Measurements from ENCODE around the gene PLAU. TPM values are rescaled to one million over a fixed set of nuclear protein-coding genes. Genes with fewer than 3 reads are reported as not detected.

The PLAU gene
- total and polyA plus RNA-seq, 7 donors: 2.5 to 15.7 (median 3.8) TPM

- H3K27ac ChIP-seq: no peak overlapping the region
- WGBS, 2 donors: 92 to 94% methylated on average over 2 of the region's 2 CpGs
- TF ChIP-seq POLR2AphosphoS5 (IDR thresholded peaks at IDR 0.05) (no peak), POLR2A (IDR thresholded peaks at IDR 0.05) (no peak), EP300 (IDR thresholded peaks at IDR 0.05) (no peak), CTCF (IDR thresholded peaks at IDR 0.05) (no peak)
- no peaks in the 10 kb centered on the region for H3K9me3 ChIP-seq
- H3K27me3 ChIP-seq: no peaks in the 10 kb centered on the region
- H3K4me3 ChIP-seq: no peak overlapping the region
- no peaks in the 10 kb centered on the region for H3K36me3 ChIP-seq
- H3K4me1 ChIP-seq: peaks cover 0 to 15% (median 13%) of the 10 kb centered on the region in 4 donors
- intact Hi-C loops (cut with DNase I): no loop called here
- DNase-seq: no peak
These were observed 8.6 kb upstream of the PLAU start for GRCh38 chr10:73902351-73902750.

DNA sequence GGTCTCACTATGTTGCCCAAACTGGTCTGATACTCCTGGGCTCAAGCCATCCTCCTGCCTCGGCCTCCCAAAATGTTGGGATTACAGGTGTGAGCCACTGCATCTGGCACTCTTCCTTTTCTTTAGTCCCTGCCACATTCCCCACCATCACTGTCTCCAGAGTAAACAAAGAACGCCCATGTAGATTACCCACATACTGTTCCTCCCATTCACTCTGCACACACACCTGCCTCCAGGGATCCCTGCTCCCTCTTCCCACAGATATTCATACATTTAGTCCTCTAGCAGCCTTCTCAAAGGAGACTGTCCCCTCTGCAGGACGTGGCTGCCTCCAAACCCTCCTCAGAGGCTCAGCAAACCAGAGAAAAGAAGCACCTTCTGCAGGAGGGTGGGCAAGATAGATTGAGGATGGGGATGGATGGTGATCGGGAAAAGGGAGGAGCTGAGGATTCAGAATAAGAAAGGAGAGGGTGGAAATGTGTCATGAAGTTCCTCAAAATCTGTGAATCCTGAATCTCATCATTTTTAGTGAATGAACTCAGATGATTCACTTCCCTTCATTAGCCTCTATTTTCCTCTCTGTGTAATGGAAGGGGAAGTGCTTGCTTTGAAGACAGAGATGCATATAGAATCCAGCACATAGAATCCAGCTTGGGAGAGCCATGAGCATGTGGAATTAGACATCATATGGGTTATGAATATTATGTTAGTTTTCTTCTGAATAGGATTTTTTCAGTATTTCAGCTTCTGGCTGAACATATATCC is 5.5 kb upstream of the PLAU start:
- DNase-seq: no peak
- no peak overlapping the region for H3K4me3 ChIP-seq
- intact Hi-C loops (cut with DNase I): no loop called here
- WGBS, 2 donors: 37 to 72% methylated on average over 4 of the region's 4 CpGs
- H3K9me3 ChIP-seq: no peaks in the 10 kb centered on the region
- peak overlapping the region in 3 of 4 donors; percentile 81 to 83 (median 82) for H3K27ac ChIP-seq
- no peaks in the 10 kb centered on the region for H3K36me3 ChIP-seq
- no peak for TF ChIP-seq EP300 (IDR thresholded peaks at IDR 0.05)
- TF ChIP-seq CTCF (IDR thresholded peaks at IDR 0.05): no peak
- TF ChIP-seq POLR2A (IDR thresholded peaks at IDR 0.05): no peak
- no peak for TF ChIP-seq POLR2AphosphoS5 (IDR thresholded peaks at IDR 0.05)
- no peaks in the 10 kb centered on the region for H3K27me3 ChIP-seq
- H3K4me1 ChIP-seq: peaks cover 0 to 38% (median 30%) of the 10 kb centered on the region in 4 donors

- Histone ChIP-seq H3K9me3 (no peaks in the 10 kb centered on the region), H3K27ac (peak overlapping the region; percentile 70 to 83 (median 82)), H3K4me1 (peaks cover 0 to 49% (median 42%) of the 10 kb centered on the region in 4 donors), H3K36me3 (no peaks in the 10 kb centered on the region), H3K4me3 (no peak overlapping the region), H3K27me3 (no peaks in the 10 kb centered on the region)
- DNase-seq: peak; percentile 91
- TF ChIP-seq POLR2A (IDR thresholded peaks at IDR 0.05) (no peak), POLR2AphosphoS5 (IDR thresholded peaks at IDR 0.05) (peak in 3 of 4 donors; percentile 28 to 72 (median 53))
- WGBS, 2 donors: 70 to 77% methylated on average over 8 of the region's 8 CpGs
- intact Hi-C loops (cut with DNase I): no loop called here
These were observed 4.1 kb upstream of the PLAU start for GRCh38 chr10:73906524-73907447.

DNA sequence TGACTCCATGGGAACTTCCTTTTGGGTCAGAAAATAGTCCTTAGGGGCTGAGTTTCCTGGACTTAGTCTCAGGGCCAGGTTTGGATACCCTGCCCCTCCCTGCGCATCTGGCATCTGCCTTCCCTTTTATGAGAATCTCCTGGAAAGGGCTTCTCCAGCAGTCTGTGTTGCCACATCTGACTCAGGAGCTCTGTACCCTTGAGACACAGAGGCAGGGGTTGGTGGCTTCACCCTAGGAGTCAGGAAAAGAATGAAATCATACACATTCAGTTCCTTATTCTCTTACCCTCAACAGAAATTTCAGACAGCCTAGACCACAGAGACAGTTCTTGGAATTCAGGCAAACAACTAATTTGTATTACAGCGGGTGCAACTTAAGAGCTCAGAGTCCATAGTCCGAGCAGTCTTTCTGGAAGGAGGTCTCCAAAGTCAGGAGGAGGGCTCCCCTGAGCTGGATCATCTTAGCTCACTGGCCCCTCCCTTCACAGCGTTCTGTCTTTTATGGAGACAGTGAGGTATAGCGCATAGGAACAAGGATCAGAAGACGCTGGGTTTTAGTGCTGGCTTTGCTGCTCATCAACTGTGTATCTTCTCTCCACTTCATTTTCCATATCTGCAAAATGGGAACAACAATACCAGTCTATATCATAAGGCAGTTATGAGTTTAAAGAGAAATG is 3.0 kb upstream of the PLAU start:
- WGBS, 2 donors: 53 to 60% methylated on average over 6 of the region's 6 CpGs
- no peaks in the 10 kb centered on the region for H3K27me3 ChIP-seq
- DNase-seq: peak; percentile 79
- intact Hi-C loops (cut with DNase I): no loop called here
- H3K36me3 ChIP-seq: no peaks in the 10 kb centered on the region
- no peaks in the 10 kb centered on the region for H3K9me3 ChIP-seq
- H3K27ac ChIP-seq: peak overlapping the region; percentile 70 to 83 (median 82)
- TF ChIP-seq POLR2AphosphoS5 (IDR thresholded peaks at IDR 0.05): peak in 1 of 4 donors; percentile 48
- TF ChIP-seq EP300 (IDR thresholded peaks at IDR 0.05): no peak
- H3K4me1 ChIP-seq: peaks cover 0 to 54% (median 45%) of the 10 kb centered on the region in 4 donors
- no peak overlapping the region for H3K4me3 ChIP-seq

DNA sequence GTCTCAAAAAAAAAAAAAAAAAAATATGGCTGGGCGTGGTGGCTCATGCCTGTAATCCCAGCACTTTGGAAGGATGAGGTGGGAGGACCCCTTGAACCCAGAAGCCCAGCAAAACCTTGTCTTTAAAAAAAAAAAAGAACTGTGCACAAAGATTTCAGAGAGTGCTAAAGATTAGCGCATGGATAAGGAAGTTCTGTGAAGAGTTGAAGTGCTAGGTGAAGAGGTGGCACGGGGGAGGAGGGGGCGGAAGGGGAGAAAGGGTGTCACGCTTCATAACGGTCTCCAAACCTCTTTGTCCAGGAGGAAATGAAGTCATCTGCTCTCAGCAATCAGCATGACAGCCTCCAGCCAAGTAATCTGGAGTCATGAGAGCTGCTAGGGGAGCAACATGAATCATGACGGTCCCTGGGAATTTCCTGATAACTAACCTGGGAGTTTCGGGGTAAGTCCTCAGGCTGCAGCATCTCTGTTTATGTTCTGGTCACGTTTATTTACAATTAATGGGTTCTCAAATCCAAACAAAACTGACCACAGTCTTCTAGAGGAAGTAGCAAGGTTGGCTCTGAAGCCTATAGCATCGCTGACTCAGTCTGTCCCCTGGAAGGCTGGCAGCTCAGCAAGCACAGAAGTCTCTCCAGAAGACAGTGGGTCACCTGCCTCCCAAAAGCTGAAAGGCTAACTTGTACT is 1.9 kb upstream of the PLAU start:
- H3K27ac ChIP-seq: peak overlapping the region; percentile 10 to 81 (median 46)
- intact Hi-C loops (cut with DNase I): no loop called here
- peak; percentile 71 for DNase-seq
- WGBS, 2 donors: 15 to 19% methylated on average over 10 of the region's 10 CpGs
- H3K4me1 ChIP-seq: peaks cover 0 to 54% (median 45%) of the 10 kb centered on the region in 4 donors
- no peaks in the 10 kb centered on the region for H3K27me3 ChIP-seq
- no peaks in the 10 kb centered on the region for H3K9me3 ChIP-seq
- TF ChIP-seq EP300 (IDR thresholded peaks at IDR 0.05) (no peak), CTCF (IDR thresholded peaks at IDR 0.05) (no peak), POLR2AphosphoS5 (IDR thresholded peaks at IDR 0.05) (peak in 1 of 4 donors; percentile 63), POLR2A (IDR thresholded peaks at IDR 0.05) (no peak)
- H3K36me3 ChIP-seq: no peaks in the 10 kb centered on the region
- no peak overlapping the region for H3K4me3 ChIP-seq

Measured in sigmoid colon (tissue), 7 donors.